ENCODE data around the gene CCNI.

DNA sequence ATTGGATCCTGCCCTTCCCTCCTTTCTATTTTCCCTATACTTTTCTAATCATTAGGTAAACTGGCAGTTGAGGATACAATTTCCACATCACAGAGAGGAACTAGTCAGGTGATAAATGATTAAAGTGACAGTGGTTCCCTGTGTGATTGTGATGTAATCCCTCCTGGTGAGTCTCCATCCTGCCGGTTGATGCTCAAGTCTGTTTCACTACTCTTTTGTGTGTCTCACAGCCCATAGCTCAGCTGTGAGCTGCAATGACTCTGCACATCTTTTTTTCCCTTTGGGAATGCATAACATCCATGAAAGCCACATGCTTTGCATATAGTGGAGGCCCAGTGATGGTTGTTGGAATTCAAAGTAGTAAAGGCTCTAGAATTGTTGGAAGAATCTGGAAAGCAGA is 60.4 kb downstream of the CCNI start:
- no peak for TF ChIP-seq ESRRG (CRISPR knock-in tag; IDR thresholded peaks at IDR 0.05)
- TF ChIP-seq ZNF8 (CRISPR knock-in tag; IDR thresholded peaks at IDR 0.05) = no peak

Data from SK-N-SH treated with all-trans-retinoic acid at 6 μM for 48 hours (cell line).